Osteocyte (in vitro differentiated cells): Measurements from ENCODE around the gene FGB. TPM values are rescaled to one million over a fixed set of nuclear protein-coding genes. Genes with fewer than 3 reads are reported as not detected.

Experiments used
- DNase-seq: peaks from one replicate; pipeline ENCODE4 v3.0.0; 2021; ENCODE audit warnings: mixed read lengths; ENCODE audit not compliant: unreplicated experiment; ENCODE audit errors: extremely low spot score
- H3K27ac Mint-ChIP-seq: one replicate; pipeline ENCODE4 v1.8.0; 2021; ENCODE audit warnings: mild to moderate bottlenecking, mixed read lengths; ENCODE audit not compliant: unreplicated experiment
- H3K27me3 Mint-ChIP-seq: one replicate; pipeline ENCODE4 v1.8.0; 2021; ENCODE audit warnings: mixed read lengths; ENCODE audit not compliant: unreplicated experiment
- H3K36me3 Mint-ChIP-seq: one replicate; pipeline ENCODE4 v1.8.0; 2021; ENCODE audit warnings: mixed read lengths; ENCODE audit not compliant: unreplicated experiment
- H3K4me1 Mint-ChIP-seq: one replicate; pipeline ENCODE4 v1.8.0; 2021; ENCODE audit warnings: mixed read lengths; ENCODE audit not compliant: unreplicated experiment
- H3K4me3 Mint-ChIP-seq: one replicate; pipeline ENCODE4 v1.8.0; 2021; ENCODE audit warnings: mild to moderate bottlenecking, moderate library complexity, mixed read lengths; ENCODE audit not compliant: unreplicated experiment
- H3K9me3 Mint-ChIP-seq: one replicate; pipeline ENCODE4 v1.8.0; 2021; ENCODE audit warnings: mixed read lengths; ENCODE audit not compliant: unreplicated experiment
- CTCF ChIP-seq: fragments of 200-600 bp; sonication (generic); IDR thresholded peaks from 2 replicates; pipeline ENCODE4 v1.5.0; 2021; ENCODE audit warnings: antibody characterized with exemption, mild to moderate bottlenecking, moderate library complexity
- total RNA-seq: library from RNA; stranded (reverse); gene quantifications from 2 replicates; pipeline ENCODE4 v1.2.1, GENCODE V29; 2021

The FGB gene
- total RNA-seq, 1 donor from 2014 or later: not detected

- peaks cover 47% of the 10 kb centered on the region for H3K27me3 Mint-ChIP-seq
- H3K9me3 Mint-ChIP-seq: no peaks in the 10 kb centered on the region
- TF ChIP-seq CTCF: no peak
- H3K27ac Mint-ChIP-seq: no peak overlapping the region
- H3K4me1 Mint-ChIP-seq: no peaks in the 10 kb centered on the region
- H3K36me3 Mint-ChIP-seq: no peaks in the 10 kb centered on the region
- H3K4me3 Mint-ChIP-seq: no peak overlapping the region
- DNase-seq: no peak
These were observed 36.7 kb upstream of the FGB start for GRCh38 chr4:154526151-154526550.

- no peak overlapping the region for H3K4me3 Mint-ChIP-seq
- no peaks in the 10 kb centered on the region for H3K36me3 Mint-ChIP-seq
- no peaks in the 10 kb centered on the region for H3K9me3 Mint-ChIP-seq
- no peaks in the 10 kb centered on the region for H3K4me1 Mint-ChIP-seq
- no peak for DNase-seq
- H3K27me3 Mint-ChIP-seq: peaks cover 37% of the 10 kb centered on the region
- no peak for TF ChIP-seq CTCF
- H3K27ac Mint-ChIP-seq: no peak overlapping the region
These were observed 35.5 kb upstream of the FGB start for GRCh38 chr4:154527308-154527707.

- TF ChIP-seq CTCF: no peak
- H3K9me3 Mint-ChIP-seq: no peaks in the 10 kb centered on the region
- H3K4me1 Mint-ChIP-seq: no peaks in the 10 kb centered on the region
- H3K27ac Mint-ChIP-seq: no peak overlapping the region
- no peak for DNase-seq
- no peaks in the 10 kb centered on the region for H3K36me3 Mint-ChIP-seq
- no peak overlapping the region for H3K4me3 Mint-ChIP-seq
- peaks cover 28% of the 10 kb centered on the region for H3K27me3 Mint-ChIP-seq
These were observed 33.9 kb upstream of the FGB start for GRCh38 chr4:154528869-154529268.

- Mint-ChIP-seq H3K4me3 (no peak overlapping the region), H3K4me1 (no peaks in the 10 kb centered on the region), H3K36me3 (peaks cover 3% of the 10 kb centered on the region), H3K27me3 (peaks cover 26% of the 10 kb centered on the region), H3K9me3 (no peaks in the 10 kb centered on the region), H3K27ac (no peak overlapping the region)
- no peak for TF ChIP-seq CTCF
- DNase-seq: no peak
These were observed 32.9 kb upstream of the FGB start for GRCh38 chr4:154529728-154530519.

GRCh38 chr4:154534296-154534695 lies 28.5 kb upstream of the FGB start:
- H3K4me1 Mint-ChIP-seq: no peaks in the 10 kb centered on the region
- H3K27me3 Mint-ChIP-seq: peaks cover 5% of the 10 kb centered on the region
- H3K36me3 Mint-ChIP-seq: peaks cover 15% of the 10 kb centered on the region
- H3K27ac Mint-ChIP-seq: no peak overlapping the region
- no peaks in the 10 kb centered on the region for H3K9me3 Mint-ChIP-seq
- no peak overlapping the region for H3K4me3 Mint-ChIP-seq
- DNase-seq: no peak
- no peak for TF ChIP-seq CTCF
